NCI-H1092 treated with DMSO at 0.1 percent for 48 hours (cell line): ENCODE results near the gene RIC3.

ENCODE experiments used
- DNase-seq: peaks from one replicate; lab custom pipeline; 2025; lab: John Stamatoyannopoulos, UW

Gene RIC3

GRCh38 chr11:8168485-8169257, at the start of gene RIC3:
TSS of gene RIC3 (minus strand) at chr11:8169025. CDS start at chr11:8168989, 36 bp downstream.
- peak; percentile 80 for DNase-seq

- no peak for DNase-seq
Observed at GRCh38 chr11:8218409-8218808, 49.6 kb upstream of the RIC3 start.

GRCh38 chr11:8217926-8218325, 49.1 kb upstream of the RIC3 start:
- DNase-seq = no peak

DNA sequence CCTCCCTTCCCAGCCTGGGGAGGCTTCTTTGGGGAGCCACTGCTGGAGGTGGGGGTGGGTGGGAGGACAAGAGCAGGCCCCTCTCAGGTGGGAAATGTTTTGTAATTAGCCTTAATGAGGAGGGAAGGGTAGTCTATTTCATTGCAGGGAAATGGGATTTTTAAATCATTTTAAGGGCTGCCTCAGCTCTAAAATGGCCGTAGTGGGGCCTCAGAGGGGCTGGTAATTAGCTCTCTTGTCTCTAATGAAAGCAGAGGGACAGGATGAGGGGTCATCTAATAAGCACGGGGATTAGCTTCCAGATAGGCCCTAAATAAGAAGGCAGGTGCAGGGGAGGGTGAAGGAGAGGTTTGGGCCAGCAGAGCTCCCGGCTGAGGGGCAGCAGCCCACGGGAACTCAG, 48.3 kb upstream of the RIC3 start:
- no peak for DNase-seq

DNA sequence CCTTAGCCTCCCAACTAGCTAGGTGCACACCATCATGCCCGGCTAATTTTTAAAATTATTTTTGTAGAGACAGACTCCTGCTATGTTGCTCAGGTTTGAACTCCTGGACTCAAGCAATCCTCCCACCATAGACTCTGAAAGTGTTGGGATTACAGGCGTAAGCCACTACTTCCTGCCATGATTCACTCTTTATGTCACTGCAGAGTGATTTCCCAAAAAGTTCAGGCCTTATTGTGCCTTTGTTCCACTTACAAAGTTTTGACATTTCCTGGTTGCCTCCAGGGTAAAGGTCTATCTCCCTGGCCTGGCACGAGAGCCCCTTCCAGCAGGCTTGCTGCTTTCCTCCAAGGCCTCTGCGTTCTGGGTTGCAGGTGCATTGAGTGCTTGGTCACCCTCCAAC, 44.6 kb upstream of the RIC3 start:
- no peak for DNase-seq

GRCh38 chr11:8209208-8209807, 40.5 kb upstream of the RIC3 start:
- DNase-seq = no peak

GRCh38 chr11:8207080-8208000, 38.5 kb upstream of the RIC3 start:
- DNase-seq = peak; percentile 61

- DNase-seq = peak; percentile 89
Observed at GRCh38 chr11:8206251-8207079, 37.6 kb upstream of the RIC3 start.

GRCh38 chr11:8205566-8205965, 36.7 kb upstream of the RIC3 start:
- no peak for DNase-seq

DNA sequence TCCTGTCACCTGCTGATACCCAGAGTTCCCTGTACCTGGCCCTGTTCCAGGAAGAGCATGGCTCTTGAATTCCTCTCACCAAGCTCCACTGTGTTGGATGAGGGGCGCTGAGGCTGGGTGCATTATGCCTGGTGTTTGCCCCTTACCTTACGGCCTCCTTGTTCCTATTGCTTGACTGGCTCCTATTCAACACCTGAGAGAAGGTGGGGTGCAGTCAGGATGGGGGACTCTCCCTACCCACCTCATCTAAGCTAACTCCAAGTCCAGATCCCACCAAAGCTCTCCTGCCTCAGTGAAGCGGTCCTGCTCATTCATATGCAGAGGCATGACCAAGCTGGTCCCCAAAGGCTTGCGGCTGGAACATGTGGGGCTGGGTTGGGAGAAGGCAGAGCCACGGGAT, 35.8 kb upstream of the RIC3 start:
- no peak for DNase-seq

DNA sequence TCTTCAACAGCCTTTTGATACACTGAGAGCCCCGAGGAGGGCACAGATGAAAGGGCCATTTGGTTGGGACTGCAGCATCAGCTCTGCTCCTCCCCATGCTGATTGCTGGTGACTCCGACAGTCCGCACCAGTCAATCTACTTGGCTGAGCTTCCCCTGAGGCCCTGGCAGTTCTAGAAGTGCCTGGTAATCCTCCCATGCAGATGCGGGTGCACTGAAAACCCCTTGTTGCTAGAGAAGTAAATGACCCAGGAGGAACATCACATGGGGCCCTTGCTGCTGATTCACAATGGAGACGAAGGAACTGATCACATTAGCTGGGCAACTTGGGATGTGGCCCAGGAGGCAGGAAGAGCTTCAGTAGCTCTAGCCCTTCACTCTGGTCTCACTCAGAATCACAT, 35.2 kb upstream of the RIC3 start:
- DNase-seq = no peak

DNA sequence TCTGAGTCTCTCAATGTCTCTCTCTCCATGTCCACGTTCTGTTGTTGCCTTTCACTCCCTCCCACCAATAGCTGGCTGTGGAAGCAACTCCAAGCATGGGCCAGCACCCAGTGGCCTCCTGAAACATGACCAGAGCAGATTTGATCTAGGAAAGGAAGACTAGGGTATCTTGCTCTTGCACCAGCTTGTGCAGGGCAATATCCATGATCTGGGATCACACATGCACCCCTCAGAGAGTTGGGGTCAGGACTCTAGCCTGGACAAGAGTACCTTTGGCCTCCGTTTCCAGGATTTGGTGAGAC, 34.5 kb upstream of the RIC3 start:
- DNase-seq = no peak

- DNase-seq = no peak
Observed at GRCh38 chr11:8202516-8203413, 33.9 kb upstream of the RIC3 start.

- peak; percentile 47 for DNase-seq
Observed at GRCh38 chr11:8201644-8202365, 33.0 kb upstream of the RIC3 start.

DNA sequence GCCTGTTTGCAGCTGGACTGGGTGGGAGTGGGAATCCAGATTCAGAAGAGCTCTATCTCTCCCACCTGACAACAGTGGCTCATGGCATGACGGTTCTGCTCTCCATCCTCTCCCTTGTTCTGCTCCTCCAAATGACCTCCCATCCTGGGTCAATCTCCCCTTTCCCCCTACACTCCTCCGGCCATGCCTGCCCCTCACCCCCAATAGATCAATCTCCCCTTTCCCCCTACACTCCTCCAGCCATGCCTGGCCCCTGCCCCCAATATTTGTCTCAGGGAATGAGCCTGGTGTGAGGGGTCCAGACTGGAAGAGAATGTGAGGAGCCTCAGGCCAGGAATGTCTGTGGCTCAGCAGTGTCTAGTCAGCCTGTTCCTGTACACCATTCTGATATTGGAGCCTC, 30.9 kb upstream of the RIC3 start:
- DNase-seq = no peak

GRCh38 chr11:8196749-8197148, 27.9 kb upstream of the RIC3 start:
- no peak for DNase-seq

DNA sequence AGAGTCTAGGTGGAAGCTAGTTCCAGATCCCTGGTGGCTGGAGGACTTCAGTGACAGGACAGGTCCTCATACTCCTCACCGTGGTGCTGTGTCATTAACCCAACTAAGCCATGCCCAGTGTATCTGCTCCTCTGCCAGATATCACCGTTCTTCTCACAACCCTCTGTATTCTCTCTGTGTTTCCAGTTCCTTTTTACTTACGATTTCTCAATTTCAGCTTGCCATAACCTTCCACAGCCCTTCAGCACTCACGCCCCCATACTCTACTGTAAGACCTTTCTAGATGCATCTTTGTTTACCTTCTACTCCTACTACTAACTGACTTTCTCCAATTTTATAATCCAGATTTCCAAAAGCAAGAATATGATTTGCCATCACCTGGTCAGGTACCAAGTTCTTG, 26.1 kb upstream of the RIC3 start:
- no peak for DNase-seq

DNA sequence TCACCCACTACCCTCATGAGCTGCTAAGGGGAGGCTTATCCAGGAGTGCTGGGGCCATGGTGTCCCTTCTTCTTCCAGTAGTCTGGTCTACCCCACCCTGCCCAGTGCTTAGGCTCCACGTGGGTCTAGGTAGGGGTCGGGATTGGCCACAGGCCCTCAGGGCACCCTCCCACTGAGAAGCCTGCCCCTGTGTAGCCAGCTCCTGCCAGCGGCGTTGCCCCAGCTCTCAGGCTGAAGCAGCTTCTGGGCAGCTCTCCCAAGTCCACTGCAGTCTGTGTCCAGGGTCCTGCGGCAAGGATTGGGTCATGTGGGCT, 24.0 kb upstream of the RIC3 start:
- no peak for DNase-seq

GRCh38 chr11:8192016-8192895, 23.4 kb upstream of the RIC3 start:
- DNase-seq = peak; percentile 65

- no peak for DNase-seq
Observed at GRCh38 chr11:8190431-8190830, 21.6 kb upstream of the RIC3 start.
